Central memory CD4-positive, alpha-beta T cell (primary cell): ENCODE measurements around the gene RSPRY1.

Experiments used
- DNase-seq: peaks from one replicate; pipeline ENCODE4 v3.0.0; 2022

Gene RSPRY1

GRCh38 chr16:57276596-57276995 is 90.5 kb downstream of the RSPRY1 start:
- DNase-seq, result no peak

DNA sequence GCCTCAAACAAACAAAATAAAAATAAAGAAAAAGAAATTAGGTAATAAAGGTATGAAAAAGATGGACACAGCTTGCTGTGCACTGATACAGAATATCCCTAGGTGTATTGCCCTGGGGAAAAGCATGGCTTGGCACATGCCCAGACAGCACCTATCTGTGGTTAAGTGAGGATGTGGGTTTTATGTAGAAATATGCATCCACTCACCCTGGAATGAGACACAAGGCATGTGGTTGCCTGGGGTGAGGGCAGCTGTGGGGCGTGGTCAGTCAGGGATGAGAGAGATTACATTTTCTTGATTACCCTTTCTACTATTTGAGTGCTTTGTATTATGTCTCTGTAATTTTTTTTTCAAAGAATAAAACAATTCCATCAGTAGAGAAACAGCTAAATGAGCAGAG is 91.5 kb downstream of the RSPRY1 start:
- peak; percentile 80 for DNase-seq

DNA sequence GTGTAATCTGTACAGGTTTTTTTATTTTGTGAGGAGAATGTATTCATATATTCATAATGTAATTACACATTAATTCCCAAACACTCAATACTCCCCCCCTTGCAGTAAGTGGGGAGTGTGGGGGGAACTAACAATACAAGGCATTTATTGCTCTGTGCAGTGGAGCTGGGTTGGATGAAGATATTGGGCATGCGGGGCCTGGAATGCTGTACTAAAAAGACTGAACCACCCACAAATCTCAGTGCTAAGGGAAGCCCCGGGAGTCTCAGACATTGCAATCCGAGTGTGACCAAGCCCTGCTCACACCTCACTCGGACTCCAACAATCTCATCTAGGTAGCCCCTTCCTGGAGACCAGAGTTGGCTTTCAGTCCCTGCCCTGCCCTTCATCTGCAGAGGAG is 92.4 kb downstream of the RSPRY1 start:
- DNase-seq, result no peak

- peak; percentile 49 for DNase-seq
Observed at GRCh38 chr16:57279780-57280638, 93.9 kb downstream of the RSPRY1 start.

GRCh38 chr16:57281791-57282190 is 95.7 kb downstream of the RSPRY1 start:
- DNase-seq, result no peak

- DNase-seq, result no peak
Observed at GRCh38 chr16:57282510-57283213, 96.5 kb downstream of the RSPRY1 start.

DNA sequence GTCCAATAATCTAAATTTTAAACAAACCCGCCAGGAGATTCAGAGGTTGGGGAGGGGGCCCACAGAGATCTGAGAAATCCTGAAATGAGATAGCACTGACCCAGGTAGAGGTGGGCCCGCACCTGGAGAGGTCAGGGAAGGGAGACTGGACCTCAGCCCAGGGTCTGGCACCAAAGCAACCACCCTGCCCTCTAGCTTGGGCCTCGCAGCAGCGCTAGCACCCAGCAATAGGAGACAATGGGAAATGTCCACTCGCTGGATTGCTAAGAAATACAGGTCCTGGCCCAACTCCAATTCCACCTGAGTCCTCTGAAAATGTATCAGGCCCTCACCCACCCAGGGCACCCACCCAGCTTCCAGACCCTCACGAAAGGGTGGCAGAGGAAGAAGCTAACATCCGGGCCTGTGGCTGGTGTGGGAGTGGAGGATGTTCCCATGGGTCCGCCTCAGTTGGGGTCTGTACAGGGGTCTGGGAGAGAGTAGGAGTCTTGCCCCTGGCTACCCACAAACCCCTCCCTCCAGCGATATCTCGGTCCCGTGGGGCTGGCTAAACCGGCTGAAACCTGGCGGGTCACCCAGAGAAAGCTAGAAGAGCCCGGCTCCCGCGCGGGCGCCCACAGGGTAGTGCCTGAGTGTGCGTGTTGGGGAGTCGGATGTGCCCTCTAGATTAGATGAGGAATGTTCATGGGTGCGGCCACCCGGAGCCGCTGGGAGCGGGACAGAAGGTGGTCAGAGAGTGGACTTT is 97.3 kb downstream of the RSPRY1 start:
- no peak for DNase-seq

DNA sequence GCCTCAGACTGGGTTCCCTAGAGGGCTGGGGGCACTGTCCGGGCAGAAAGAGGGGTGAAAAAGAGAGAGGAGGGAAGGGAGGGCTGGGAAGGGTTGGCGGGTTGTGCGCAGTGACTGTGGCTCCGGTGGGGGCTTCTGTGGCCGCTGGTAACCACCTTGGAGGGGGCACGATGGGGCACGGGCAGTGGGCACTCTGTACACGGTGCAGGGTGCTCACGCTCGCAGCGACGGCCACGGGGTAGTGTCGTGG is 97.8 kb downstream of the RSPRY1 start:
- no peak for DNase-seq

GRCh38 chr16:57284209-57284951 is 98.3 kb downstream of the RSPRY1 start, which contains the start of gene PLLP:
TSS of gene PLLP (minus strand) at chr16:57284672. CDS start at chr16:57284540, 132 bp downstream.
- DNase-seq, result peak; percentile 21

GRCh38 chr16:57284952-57285363 is 98.8 kb downstream of the RSPRY1 start:
- DNase-seq, result no peak

DNA sequence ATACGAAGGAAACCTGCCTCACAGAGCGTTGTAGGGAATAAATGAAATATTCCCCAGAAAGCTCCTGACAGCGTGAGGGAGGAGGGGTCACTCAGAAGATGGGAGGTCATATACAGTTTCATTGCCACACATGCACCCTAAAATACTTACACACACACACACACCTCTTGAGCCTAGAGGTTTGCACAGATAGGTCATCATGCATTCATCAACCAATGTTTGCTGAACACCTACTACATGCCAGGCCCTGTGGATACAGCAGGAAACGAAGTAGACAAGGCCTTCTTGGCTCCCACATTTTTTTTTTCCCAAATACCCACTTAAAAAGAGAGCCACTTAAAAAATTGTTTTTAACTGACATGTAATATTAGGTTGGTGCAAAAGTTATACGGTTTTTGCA is 99.2 kb downstream of the RSPRY1 start:
- DNase-seq, result no peak

- no peak for DNase-seq
Observed at GRCh38 chr16:57289391-57290257, 103.5 kb downstream of the RSPRY1 start.
